Spleen (tissue), 11 donors: ENCODE measurements around the gene RNF39. TPM values are rescaled to one million over a fixed set of nuclear protein-coding genes. Genes with fewer than 3 reads are reported as not detected.

Experiments used
- DNase-seq: peaks from one replicate; pipeline ENCODE4 v3.0.0-alpha.2; 2020
- H3K27ac ChIP-seq, 8 donors: fragments of 200-600 bp; sonication (generic) in 7 of 8; 1 replicate in 4 of 8; 2 replicates in 4 of 8; pipeline versions ENCODE4 v1.5.0 to v1.8.0; 2016 to 2021; ENCODE audit warnings: inconsistent platforms in 4 of 8, mild to moderate bottlenecking in 4 of 8, moderate library complexity in 1 of 8
- H3K27me3 ChIP-seq, 7 donors: fragments of 200-600 bp; sonication (generic) in 6 of 7; replicated peaks in 1 of 7; 1 replicate in 4 of 7; 2 replicates in 3 of 7; pipeline versions ENCODE4 v1.5.0 to v1.8.0; 2016 to 2021; ENCODE audit warnings: inconsistent platforms in 3 of 7, mild to moderate bottlenecking in 1 of 7
- H3K36me3 ChIP-seq, 6 donors: fragments of 200-600 bp; sonication (generic) in 5 of 6; 1 replicate in 4 of 6; 2 replicates in 2 of 6; pipeline versions ENCODE4 v1.5.0 to v1.8.0; 2016 to 2021; ENCODE audit warnings: inconsistent platforms in 2 of 6
- H3K4me1 ChIP-seq, 6 donors: fragments of 200-600 bp; sonication (generic) in 5 of 6; 1 replicate in 3 of 6; 2 replicates in 3 of 6; pipeline versions ENCODE4 v1.5.0 to v1.8.0; 2016 to 2021; ENCODE audit warnings: inconsistent platforms in 3 of 6
- H3K4me3 ChIP-seq, 8 donors: fragments of 200-600 bp; sonication (generic) in 7 of 8; 1 replicate in 4 of 8; 2 replicates in 4 of 8; pipeline versions ENCODE4 v1.5.0 to v1.8.0; 2016 to 2021; ENCODE audit warnings: inconsistent platforms in 4 of 8, mild to moderate bottlenecking in 4 of 8, moderate library complexity in 2 of 8
- H3K9me3 ChIP-seq, 8 donors: fragments of 200-600 bp; sonication (generic) in 7 of 8; 1 replicate in 4 of 8; 2 replicates in 4 of 8; pipeline versions ENCODE4 v1.5.0 to v1.8.0; 2016 to 2021; ENCODE audit warnings: inconsistent platforms in 4 of 8
- CTCF ChIP-seq, 11 experiments: fragments of 200-600 bp in 7 of 11; fragments of 450-650 bp in 4 of 11; sonication (generic) in 4 of 11; IDR thresholded peaks in 8 of 11; conservative IDR thresholded peaks in 3 of 11; 1 replicate in 7 of 11; 2 replicates in 4 of 11; pipeline versions ENCODE4 v1.4.0 to v1.8.0; 2016 to 2021; ENCODE audit warnings: antibody characterized with exemption in 11 of 11, inconsistent platforms in 4 of 11, mild to moderate bottlenecking in 1 of 11
- POLR2A ChIP-seq, 3 donors: fragments of 450-650 bp; IDR thresholded peaks; one replicate each; pipeline ENCODE4 v1.5.1; 2017; ENCODE audit warnings: antibody characterized with exemption in 3 of 3, mild to moderate bottlenecking in 1 of 3
- POLR2AphosphoS5 ChIP-seq, 3 donors: sonication (generic); formaldehyde crosslinking; IDR thresholded peaks; one replicate each; pipeline ENCODE4 v1.5.1; 2017; ENCODE audit warnings: antibody characterized with exemption in 3 of 3
- WGBS, 5 donors: extraction: QIAGEN DNeasy Blood & Tissue Kit in 3 of 5; methylation state at CpG; one replicate each; pipeline versions ENCODE4 v1.1.5 to v1.1.7; 2013 to 2018; 5-methylcytosine and 5-hydroxymethylcytosine counted together
- intact Hi-C: fragments of 100-400 bp; cut with DNase I; formaldehyde crosslinking; loops from one replicate; pipeline ENCODE4 v1.15.0; 2023; ENCODE audit warnings: low total_unique reads
- polyA plus RNA-seq, 3 donors: library from polyadenylated mRNA; stranded (reverse); fragments of 200-250 nt; gene quantifications; one replicate each; pipeline ENCODE4 v1.2.1, GENCODE V29; 2013
- total RNA-seq, 7 donors: library from RNA; depleted of rRNA in 3 of 7; stranded (reverse); fragments of >200 nt in 3 of 7; fragmentation: NEBNext Ultra II Directional in 4 of 7; extraction: Animal tissue kit (Norgen Biotek cat#: 25700) in 4 of 7; gene quantifications; one replicate each; pipeline versions ENCODE4 v1.1.0 to v1.2.1, GENCODE V29; 2016 to 2021
- donor health status: healthy with polysubstance abuse.
- donor health status: DM: no; HTN: no; CAD: no; lungs with moderate emphysema.
- donor health status: DM: no; HTN: no; CAD: no.
- donor health status: Bipolar disorder and iron deficiency.
- donor health status: healthy.
- donor health status: DM: no; HTN: no; CAD: no.
- donor health status: DM: yes; HTN: yes; CAD: no.

Gene RNF39
- total and polyA plus RNA-seq, 10 donors, result not detected

- intact Hi-C loops, result no loop called here
- WGBS, 5 donors, result 0% methylated on average over 45 to 46 of the region's 46 CpGs
- Histone ChIP-seq H3K9me3 (no peaks in the 10 kb centered on the region), H3K27me3 (peaks cover 0 to 16% (median 9%) of the 10 kb centered on the region in 7 donors), H3K36me3 (peaks cover 8 to 56% (median 31%) of the 10 kb centered on the region in 6 donors), H3K4me3 (peak within 1 kb of the TSS; percentile 54 to 78 (median 65)), H3K4me1 (peaks cover 29 to 83% (median 49%) of the 10 kb centered on the region in 6 donors), H3K27ac (peak within 1 kb of the TSS; percentile 88 to 95 (median 92))
- peak in 4 of 11 experiments; percentile 6 to 27 (median 18) for TF ChIP-seq CTCF (IDR thresholded peaks at IDR 0.05 in 8 of 11, conservative IDR thresholded peaks at IDR 0.05 in 3 of 11)
- peak in 2 of 3 donors; percentile 82 to 93 for TF ChIP-seq POLR2A (IDR thresholded peaks at IDR 0.05)
- TF ChIP-seq POLR2AphosphoS5 (IDR thresholded peaks at IDR 0.05), result peak; percentile 95 to 97 (median 96)
- peak; percentile 99 for DNase-seq
These were observed 8.8 kb downstream of the RNF39 start, which contains the start of gene PPP1R11 for GRCh38 chr6:30066577-30067459. Gene PPP1R11, plus strand, starts transcription at chr6:30067198. Its CDS starts 213 bp downstream, at chr6:30067411.

GRCh38 chr6:30066082-30066481, 9.5 kb downstream of the RNF39 start:
- Histone ChIP-seq H3K27me3 (peaks cover 0 to 9% (median 3%) of the 10 kb centered on the region in 7 donors), H3K36me3 (peaks cover 8 to 52% (median 31%) of the 10 kb centered on the region in 6 donors), H3K4me1 (peaks cover 25 to 80% (median 49%) of the 10 kb centered on the region in 6 donors), H3K9me3 (no peaks in the 10 kb centered on the region), H3K4me3 (peak overlapping the region; percentile 24 to 78 (median 64)), H3K27ac (peak overlapping the region; percentile 86 to 95 (median 92))
- intact Hi-C loops, result no loop called here
- DNase-seq, result no peak
- TF ChIP-seq CTCF (IDR thresholded peaks at IDR 0.05 in 8 of 11, conservative IDR thresholded peaks at IDR 0.05 in 3 of 11) (no peak), POLR2AphosphoS5 (IDR thresholded peaks at IDR 0.05) (no peak), POLR2A (IDR thresholded peaks at IDR 0.05) (no peak)
- 6 to 12% (median 8%) methylated on average over 4 of the region's 4 CpGs for WGBS, 5 donors

GRCh38 chr6:30063315-30063714, 12.3 kb downstream of the RNF39 start:
- TF ChIP-seq POLR2AphosphoS5 (IDR thresholded peaks at IDR 0.05), result no peak
- no peak for TF ChIP-seq CTCF (IDR thresholded peaks at IDR 0.05 in 8 of 11, conservative IDR thresholded peaks at IDR 0.05 in 3 of 11)
- no peak for TF ChIP-seq POLR2A (IDR thresholded peaks at IDR 0.05)
- DNase-seq, result no peak
- peaks cover 30 to 79% (median 51%) of the 10 kb centered on the region in 6 donors for H3K4me1 ChIP-seq
- no peak overlapping the region for H3K4me3 ChIP-seq
- H3K9me3 ChIP-seq, result no peaks in the 10 kb centered on the region
- H3K27ac ChIP-seq, result no peak overlapping the region
- intact Hi-C loops, result no loop called here
- no peaks in the 10 kb centered on the region for H3K27me3 ChIP-seq
- H3K36me3 ChIP-seq, result peaks cover 0 to 25% (median 9%) of the 10 kb centered on the region in 6 donors
- 67 to 90% (median 71%) methylated on average over 2 of the region's 2 CpGs for WGBS, 5 donors
